C4-2B (cell line): ENCODE results near the gene GOLIM4.

Experiments
- H3K27ac ChIP-seq: fragments of 450-650 bp; 2 replicates; pipeline ENCODE4 v1.5.1; 2017
- CTCF ChIP-seq: fragments of 450-650 bp; conservative IDR thresholded peaks from 2 replicates; pipeline ENCODE4 v1.5.1; 2017; ENCODE audit warnings: mild to moderate bottlenecking
- ZFX ChIP-seq: fragments of 450-650 bp; IDR thresholded peaks from 2 replicates; pipeline ENCODE4 v1.6.1; 2017

GOLIM4 gene

GRCh38 chr3:168002786-168003368 lies 92.8 kb downstream of the GOLIM4 start:
- no peak overlapping the region; the same call in 1 of the 2 replicates for H3K27ac ChIP-seq

GRCh38 chr3:168001244-168001643 lies 94.5 kb downstream of the GOLIM4 start:
- TF ChIP-seq ZFX (no peak), CTCF (no peak)
- no peak overlapping the region for H3K27ac ChIP-seq

More at GRCh38 chr3:168002786-168003368, 92.8 kb downstream of the GOLIM4 start:
- TF ChIP-seq ZFX (no peak), CTCF (no peak)

DNA sequence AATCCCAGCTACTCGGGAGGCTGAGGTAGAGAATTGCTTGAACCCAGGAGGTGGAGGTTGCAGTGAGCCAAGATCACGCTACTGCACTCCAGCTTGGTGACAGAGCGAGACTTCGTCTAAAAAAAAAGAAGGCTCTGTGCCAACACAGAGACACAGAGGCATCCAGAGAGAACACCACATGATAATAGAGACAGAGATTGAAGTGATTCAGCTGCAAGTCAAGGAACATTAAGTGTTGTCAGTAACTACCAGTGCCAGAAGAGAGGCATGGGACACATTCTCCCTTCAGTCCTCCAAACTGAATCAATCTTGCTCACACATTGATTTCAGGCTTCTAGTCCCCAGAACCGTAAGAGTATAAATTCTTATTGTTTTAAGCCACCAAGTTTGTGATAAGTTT lies 97.5 kb downstream of the GOLIM4 start:
- H3K27ac ChIP-seq, result no peak overlapping the region
- no peak for TF ChIP-seq ZFX
- TF ChIP-seq CTCF, result no peak

DNA sequence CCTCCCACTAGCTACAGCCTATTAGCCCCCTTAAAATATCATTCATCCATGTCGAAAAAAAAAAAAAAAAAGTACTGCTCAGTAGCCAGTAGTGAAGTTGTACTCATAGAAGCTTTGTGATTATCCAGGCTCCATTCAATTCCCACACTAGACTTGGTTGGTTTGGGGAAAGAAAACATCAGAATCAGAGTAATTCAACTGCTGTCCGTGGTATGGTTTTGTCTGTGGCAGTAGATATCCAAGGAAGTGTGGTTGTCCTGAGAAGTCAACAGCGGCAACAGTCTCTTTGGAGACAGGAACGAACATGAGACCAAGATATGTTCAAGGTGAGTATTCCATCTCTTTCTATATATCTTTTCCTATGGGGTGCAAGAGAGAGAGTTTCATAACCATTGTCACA lies 99.2 kb downstream of the GOLIM4 start:
- no peak overlapping the region for H3K27ac ChIP-seq
- TF ChIP-seq ZFX (no peak), CTCF (no peak)

DNA sequence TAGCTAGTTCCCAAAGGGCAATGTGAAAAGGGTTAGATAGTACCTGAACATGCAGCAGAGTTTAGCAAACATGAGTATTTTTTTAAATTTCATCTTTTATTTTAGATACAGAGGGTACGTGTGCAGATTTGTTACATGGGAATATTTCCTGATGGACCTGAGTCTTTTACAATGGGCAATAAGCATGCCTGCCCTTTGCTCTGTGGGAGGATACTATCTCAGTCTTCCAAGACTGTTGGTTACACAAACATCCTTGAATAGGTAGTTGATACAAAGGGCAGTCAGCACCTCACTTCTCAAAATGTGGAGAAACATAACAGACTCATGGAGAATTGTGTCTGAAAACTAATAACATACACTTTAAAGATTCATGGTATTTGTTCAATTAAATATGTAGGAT lies 103.3 kb downstream of the GOLIM4 start:
- no peak overlapping the region for H3K27ac ChIP-seq
- TF ChIP-seq CTCF (no peak), ZFX (no peak)

DNA sequence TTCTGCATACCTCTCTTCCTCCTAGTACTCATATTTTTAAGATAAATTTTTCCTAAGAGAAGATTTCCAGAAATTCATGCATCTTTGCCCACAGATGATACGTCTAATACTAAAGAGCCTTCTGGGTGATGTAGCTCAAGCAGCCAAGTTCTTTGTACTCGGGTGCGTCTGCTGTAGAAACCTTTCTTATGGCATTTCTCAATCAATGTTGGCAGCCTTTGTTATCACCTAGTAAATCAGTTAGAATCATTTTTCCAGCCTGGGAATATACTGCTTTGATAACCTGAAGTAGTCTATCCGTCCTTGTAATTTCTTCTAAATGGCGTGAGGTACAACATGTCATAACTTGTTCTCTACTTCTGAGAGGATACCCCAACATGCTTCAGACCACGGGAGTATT lies 104.5 kb downstream of the GOLIM4 start:
- no peak overlapping the region for H3K27ac ChIP-seq
- TF ChIP-seq CTCF (no peak), ZFX (no peak)

- H3K27ac ChIP-seq, result no peak overlapping the region
- no peak for TF ChIP-seq CTCF
Observed at GRCh38 chr3:167989999-167990398, 105.7 kb downstream of the GOLIM4 start.
